ENCODE measurements around the gene LUC7L.
"Not testable (repeated sequence)": the region's sequence is repeated elsewhere in the genome, so short reads cannot be mapped to it uniquely, and the experiment has no call there.

Gene LUC7L

GRCh38 chr16:179211-180092, 49.8 kb downstream of the LUC7L start:
- H3K9me3 ChIP-seq (ENCODE audit: control insufficient read depth in 2 of 2, low read length in 2 of 2), result no peaks in the 10 kb centered on the region
- no peak overlapping the region for H3K4me3 ChIP-seq (ENCODE audit: low read length in 2 of 2)
- no peak overlapping the region for H3K27ac ChIP-seq (ENCODE audit: low read length)
- H3K9ac ChIP-seq (ENCODE audit: low read length in 2 of 2), result no peak overlapping the region
- H3K4me1 ChIP-seq (ENCODE audit: control insufficient read depth, insufficient read depth, low read length), result peaks cover 22% of the 10 kb centered on the region
- no peaks in the 10 kb centered on the region for H3K36me3 ChIP-seq (ENCODE audit: control insufficient read depth in 2 of 2, insufficient read depth in 2 of 2, low read length in 2 of 2)
- H3K27me3 ChIP-seq (ENCODE audit: control insufficient read depth in 1 of 2, insufficient read depth in 2 of 2, low read length in 2 of 2), result peaks cover 32 to 55% of the 10 kb centered on the region in 2 donors

GRCh38 chr16:178668-179015, 50.6 kb downstream of the LUC7L start:
- Histone ChIP-seq H3K27me3 (ENCODE audit: control insufficient read depth in 1 of 2, insufficient read depth in 2 of 2, low read length in 2 of 2) (peaks cover 33 to 57% of the 10 kb centered on the region in 2 donors), H3K4me1 (ENCODE audit: control insufficient read depth, insufficient read depth, low read length) (peaks cover 22% of the 10 kb centered on the region), H3K9ac (ENCODE audit: low read length in 2 of 2) (no peak overlapping the region), H3K9me3 (ENCODE audit: control insufficient read depth in 2 of 2, low read length in 2 of 2) (no peaks in the 10 kb centered on the region), H3K27ac (ENCODE audit: low read length) (no peak overlapping the region), H3K36me3 (ENCODE audit: control insufficient read depth in 2 of 2, insufficient read depth in 2 of 2, low read length in 2 of 2) (no peaks in the 10 kb centered on the region), H3K4me3 (ENCODE audit: low read length in 2 of 2) (no peak overlapping the region)

GRCh38 chr16:177981-178667, 51.1 kb downstream of the LUC7L start:
- peaks cover 33 to 57% of the 10 kb centered on the region in 2 donors for H3K27me3 ChIP-seq (ENCODE audit: control insufficient read depth in 1 of 2, insufficient read depth in 2 of 2, low read length in 2 of 2)
- no peak overlapping the region for H3K27ac ChIP-seq (ENCODE audit: low read length)
- no peaks in the 10 kb centered on the region for H3K9me3 ChIP-seq (ENCODE audit: control insufficient read depth in 2 of 2, low read length in 2 of 2)
- H3K36me3 ChIP-seq (ENCODE audit: control insufficient read depth in 2 of 2, insufficient read depth in 2 of 2, low read length in 2 of 2), result no peaks in the 10 kb centered on the region
- peaks cover 22% of the 10 kb centered on the region for H3K4me1 ChIP-seq (ENCODE audit: control insufficient read depth, insufficient read depth, low read length)
- no peak overlapping the region for H3K9ac ChIP-seq (ENCODE audit: low read length in 2 of 2)
- no peak overlapping the region for H3K4me3 ChIP-seq (ENCODE audit: low read length in 2 of 2)

- Histone ChIP-seq H3K4me3 (ENCODE audit: low read length in 2 of 2) (no peak overlapping the region), H3K27me3 (ENCODE audit: control insufficient read depth in 1 of 2, insufficient read depth in 2 of 2, low read length in 2 of 2) (peaks cover 33 to 57% of the 10 kb centered on the region in 2 donors), H3K9ac (ENCODE audit: low read length in 2 of 2) (no peak overlapping the region), H3K27ac (ENCODE audit: low read length) (no peak overlapping the region), H3K4me1 (ENCODE audit: control insufficient read depth, insufficient read depth, low read length) (peaks cover 22% of the 10 kb centered on the region), H3K9me3 (ENCODE audit: control insufficient read depth in 2 of 2, low read length in 2 of 2) (no peaks in the 10 kb centered on the region), H3K36me3 (ENCODE audit: control insufficient read depth in 2 of 2, insufficient read depth in 2 of 2, low read length in 2 of 2) (no peaks in the 10 kb centered on the region)
Measured at GRCh38 chr16:177394-177822, 51.8 kb downstream of the LUC7L start.

GRCh38 chr16:176477-177382, 52.5 kb downstream of the LUC7L start, which contains the start of gene HBA1:
Gene HBA1, plus strand, starts transcription at chr16:176680. Its CDS starts 37 bp downstream, at chr16:176717.
- not testable (repeated sequence) for H3K4me3 ChIP-seq (ENCODE audit: low read length in 2 of 2); H3K9me3 ChIP-seq (ENCODE audit: control insufficient read depth in 2 of 2, low read length in 2 of 2); H3K36me3 ChIP-seq (ENCODE audit: control insufficient read depth in 2 of 2, insufficient read depth in 2 of 2, low read length in 2 of 2); H3K27ac ChIP-seq (ENCODE audit: low read length); H3K9ac ChIP-seq (ENCODE audit: low read length in 2 of 2)
- peaks cover 33 to 58% of the 10 kb centered on the region in 2 donors for H3K27me3 ChIP-seq (ENCODE audit: control insufficient read depth in 1 of 2, insufficient read depth in 2 of 2, low read length in 2 of 2)
- peaks cover 20% of the 10 kb centered on the region for H3K4me1 ChIP-seq (ENCODE audit: control insufficient read depth, insufficient read depth, low read length)

GRCh38 chr16:176006-176405, 53.2 kb downstream of the LUC7L start:
- Histone ChIP-seq H3K4me1 (ENCODE audit: control insufficient read depth, insufficient read depth, low read length) (peaks cover 12% of the 10 kb centered on the region), H3K27me3 (ENCODE audit: control insufficient read depth in 1 of 2, insufficient read depth in 2 of 2, low read length in 2 of 2) (peaks cover 33 to 59% of the 10 kb centered on the region in 2 donors)
- H3K27ac ChIP-seq (ENCODE audit: low read length); H3K4me3 ChIP-seq (ENCODE audit: low read length in 2 of 2); H3K9me3 ChIP-seq (ENCODE audit: control insufficient read depth in 2 of 2, low read length in 2 of 2); H3K36me3 ChIP-seq (ENCODE audit: control insufficient read depth in 2 of 2, insufficient read depth in 2 of 2, low read length in 2 of 2); H3K9ac ChIP-seq (ENCODE audit: low read length in 2 of 2): not testable (repeated sequence)

- Histone ChIP-seq H3K27ac (ENCODE audit: low read length) (no peak overlapping the region), H3K4me3 (ENCODE audit: low read length in 2 of 2) (no peak overlapping the region), H3K36me3 (ENCODE audit: control insufficient read depth in 2 of 2, insufficient read depth in 2 of 2, low read length in 2 of 2) (no peaks in the 10 kb centered on the region), H3K27me3 (ENCODE audit: control insufficient read depth in 1 of 2, insufficient read depth in 2 of 2, low read length in 2 of 2) (peaks cover 33 to 53% of the 10 kb centered on the region in 2 donors), H3K9ac (ENCODE audit: low read length in 2 of 2) (no peak overlapping the region), H3K4me1 (ENCODE audit: control insufficient read depth, insufficient read depth, low read length) (peaks cover 6% of the 10 kb centered on the region), H3K9me3 (ENCODE audit: control insufficient read depth in 2 of 2, low read length in 2 of 2) (no peaks in the 10 kb centered on the region)
Measured at GRCh38 chr16:175011-175949, 54.0 kb downstream of the LUC7L start.

GRCh38 chr16:173928-174769, 55.1 kb downstream of the LUC7L start:
- H3K27me3 ChIP-seq (ENCODE audit: control insufficient read depth in 1 of 2, insufficient read depth in 2 of 2, low read length in 2 of 2), result peaks cover 25 to 50% of the 10 kb centered on the region in 2 donors
- not testable (repeated sequence) for H3K27ac ChIP-seq (ENCODE audit: low read length); H3K4me1 ChIP-seq (ENCODE audit: control insufficient read depth, insufficient read depth, low read length); H3K9me3 ChIP-seq (ENCODE audit: control insufficient read depth in 2 of 2, low read length in 2 of 2); H3K36me3 ChIP-seq (ENCODE audit: control insufficient read depth in 2 of 2, insufficient read depth in 2 of 2, low read length in 2 of 2); H3K4me3 ChIP-seq (ENCODE audit: low read length in 2 of 2); H3K9ac ChIP-seq (ENCODE audit: low read length in 2 of 2)

GRCh38 chr16:173211-173854, 55.9 kb downstream of the LUC7L start:
- not testable (repeated sequence) for H3K27ac ChIP-seq (ENCODE audit: low read length); H3K4me1 ChIP-seq (ENCODE audit: control insufficient read depth, insufficient read depth, low read length); H3K4me3 ChIP-seq (ENCODE audit: low read length in 2 of 2); H3K36me3 ChIP-seq (ENCODE audit: control insufficient read depth in 2 of 2, insufficient read depth in 2 of 2, low read length in 2 of 2); H3K9ac ChIP-seq (ENCODE audit: low read length in 2 of 2); H3K9me3 ChIP-seq (ENCODE audit: control insufficient read depth in 2 of 2, low read length in 2 of 2)
- peaks cover 32 to 50% of the 10 kb centered on the region in 2 donors for H3K27me3 ChIP-seq (ENCODE audit: control insufficient read depth in 1 of 2, insufficient read depth in 2 of 2, low read length in 2 of 2)

All from stomach smooth muscle (tissue), 2 donors.